Lung (tissue), 12 donors: ENCODE measurements around the gene EML1. TPM values are rescaled to one million over a fixed set of nuclear protein-coding genes. Genes with fewer than 3 reads are reported as not detected.

Experiments used
- ATAC-seq: fragments of 200-7000 bp; cut with Tn5 transposase; one replicate; pipeline ENCODE4 v1.9.1; 2020; ENCODE audit warnings: moderate number of reproducible peaks; ENCODE audit not compliant: insufficient read depth, low FRiP score
- DNase-seq, 3 donors: peaks; one replicate each; pipeline ENCODE4 v3.0.0-alpha.2; 2013 to 2017
- H3K27ac ChIP-seq, 2 donors: one replicate each; pipeline ENCODE4 v1.5.1; 2013; ENCODE audit warnings: mild to moderate bottlenecking in 2 of 2, moderate library complexity in 2 of 2, control low read depth in 1 of 2, inconsistent platforms in 1 of 2, low read depth in 1 of 2, low read length in 1 of 2
- H3K27me3 ChIP-seq, 3 donors: one replicate each; pipeline ENCODE4 v1.5.1; 2013; ENCODE audit warnings: low read length in 2 of 3; ENCODE audit not compliant: control insufficient read depth in 3 of 3, insufficient read depth in 3 of 3
- H3K36me3 ChIP-seq, 4 donors: one replicate each; pipeline ENCODE4 v1.5.1; 2013; ENCODE audit warnings: low read length in 4 of 4, mild to moderate bottlenecking in 1 of 4, moderate library complexity in 1 of 4; ENCODE audit not compliant: control insufficient read depth in 4 of 4, insufficient read depth in 4 of 4
- H3K4me1 ChIP-seq, 5 donors: one replicate each; pipeline ENCODE4 v1.5.1; 2013; ENCODE audit warnings: low read length in 5 of 5, mild to moderate bottlenecking in 2 of 5, moderate library complexity in 1 of 5; ENCODE audit not compliant: control insufficient read depth in 5 of 5, insufficient read depth in 5 of 5
- H3K4me3 ChIP-seq: one replicate; pipeline ENCODE4 v1.5.1; 2013; ENCODE audit warnings: mild to moderate bottlenecking, control low read depth, moderate library complexity
- H3K9ac ChIP-seq, 2 donors: one replicate each; pipeline ENCODE4 v1.5.1; 2013; ENCODE audit warnings: low read length in 2 of 2, control low read depth in 1 of 2; ENCODE audit not compliant: insufficient read depth in 1 of 2
- H3K9me3 ChIP-seq, 4 donors: one replicate each; pipeline ENCODE4 v1.5.1; 2013; ENCODE audit warnings: low read length in 3 of 4, mild to moderate bottlenecking in 1 of 4, moderate library complexity in 1 of 4; ENCODE audit not compliant: control insufficient read depth in 4 of 4, insufficient read depth in 3 of 4
- WGBS, 2 donors: extraction: QIAGEN DNeasy Blood & Tissue Kit; methylation state at CpG; one replicate each; pipeline ENCODE4 v1.1.7; 2013; 5-methylcytosine and 5-hydroxymethylcytosine counted together
- polyA plus RNA-seq, 2 donors: library from polyadenylated mRNA; stranded (reverse); fragments of 200-250 nt; gene quantifications; one replicate each; pipeline ENCODE4 v1.2.1, GENCODE V29; 2013
- total RNA-seq, 2 donors: library from RNA; depleted of rRNA in 1 of 2; stranded (reverse); fragments of >200 nt in 1 of 2; gene quantifications; one replicate each; pipeline ENCODE4 v1.2.1, GENCODE V29; 2014 to 2021
- TF ChIP-seq, protein P1 (sequence below): IDR thresholded peaks from 2 replicates; pipeline ENCODE4 v1.5.1; 2012; ENCODE audit warnings: mild to moderate bottlenecking; ENCODE audit errors: control extremely low read depth, extremely low read depth
- donor health status: control.
- donor health status: control.
- donor health status: Bipolar disorder and iron deficiency.
- donor health status: healthy.
- donor health status: DM: yes; HTN: yes; CAD: no.

EML1 gene
- total and polyA plus RNA-seq, 4 donors: 6.7 to 88.0 (median 22.8) TPM

GRCh38 chr14:99781091-99781490 lies 12.1 kb upstream of the EML1 start:
- no peak for ATAC-seq
- H3K9me3 ChIP-seq: peaks cover 0 to 9% (median 0%) of the 10 kb centered on the region in 4 donors
- 70 to 75% methylated on average over 6 of the region's 6 CpGs for WGBS, 2 donors

DNA sequence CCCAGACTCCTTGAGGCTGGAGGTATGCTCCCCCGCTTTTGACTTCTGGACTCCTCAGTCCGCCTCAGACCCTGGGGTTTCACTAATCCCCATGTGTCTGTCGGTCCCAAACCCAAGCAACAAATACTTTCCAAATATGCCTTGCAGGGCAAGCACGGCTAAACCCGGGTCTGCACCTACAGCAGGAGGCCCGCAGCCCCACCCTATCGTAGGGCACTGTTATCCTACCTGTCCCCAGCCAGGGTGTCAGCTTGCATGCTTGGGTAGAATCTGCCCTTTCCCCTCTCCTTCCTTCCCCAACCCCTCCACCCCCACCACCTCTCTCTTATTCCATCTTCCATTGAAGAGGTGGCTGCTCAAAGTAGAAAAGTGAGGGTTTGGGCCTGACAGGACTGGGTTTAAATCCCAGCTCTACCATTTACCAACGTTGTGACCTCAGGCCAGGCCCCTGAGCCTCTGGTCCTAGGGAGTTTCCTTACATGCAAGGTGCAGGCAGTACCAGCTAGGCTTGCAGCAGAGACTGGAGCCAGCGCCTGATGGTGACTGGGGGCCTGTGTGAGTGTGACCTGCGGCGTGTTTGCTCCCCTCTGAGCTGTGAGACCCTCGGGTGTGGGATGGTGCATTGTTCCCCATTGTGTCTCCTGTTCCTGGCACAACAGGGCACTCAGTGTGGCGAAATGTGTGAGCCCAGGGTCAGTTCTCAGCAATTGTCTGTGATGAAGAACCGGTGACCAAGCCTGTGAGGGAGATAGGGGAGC lies 11.2 kb upstream of the EML1 start:
- TF ChIP-seq, protein P1, sequence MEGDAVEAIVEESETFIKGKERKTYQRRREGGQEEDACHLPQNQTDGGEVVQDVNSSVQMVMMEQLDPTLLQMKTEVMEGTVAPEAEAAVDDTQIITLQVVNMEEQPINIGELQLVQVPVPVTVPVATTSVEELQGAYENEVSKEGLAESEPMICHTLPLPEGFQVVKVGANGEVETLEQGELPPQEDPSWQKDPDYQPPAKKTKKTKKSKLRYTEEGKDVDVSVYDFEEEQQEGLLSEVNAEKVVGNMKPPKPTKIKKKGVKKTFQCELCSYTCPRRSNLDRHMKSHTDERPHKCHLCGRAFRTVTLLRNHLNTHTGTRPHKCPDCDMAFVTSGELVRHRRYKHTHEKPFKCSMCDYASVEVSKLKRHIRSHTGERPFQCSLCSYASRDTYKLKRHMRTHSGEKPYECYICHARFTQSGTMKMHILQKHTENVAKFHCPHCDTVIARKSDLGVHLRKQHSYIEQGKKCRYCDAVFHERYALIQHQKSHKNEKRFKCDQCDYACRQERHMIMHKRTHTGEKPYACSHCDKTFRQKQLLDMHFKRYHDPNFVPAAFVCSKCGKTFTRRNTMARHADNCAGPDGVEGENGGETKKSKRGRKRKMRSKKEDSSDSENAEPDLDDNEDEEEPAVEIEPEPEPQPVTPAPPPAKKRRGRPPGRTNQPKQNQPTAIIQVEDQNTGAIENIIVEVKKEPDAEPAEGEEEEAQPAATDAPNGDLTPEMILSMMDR: no peak
- 88 to 91% methylated on average over 14 of the region's 14 CpGs for WGBS, 2 donors
- DNase-seq: no peak
- Histone ChIP-seq H3K9me3 (peaks cover 0 to 9% (median 0%) of the 10 kb centered on the region in 4 donors), H3K9ac (no peak overlapping the region), H3K4me3 (no peak overlapping the region), H3K4me1 (peaks cover 0 to 7% (median 0%) of the 10 kb centered on the region in 5 donors), H3K27ac (no peak overlapping the region), H3K36me3 (no peaks in the 10 kb centered on the region), H3K27me3 (no peaks in the 10 kb centered on the region)
- ATAC-seq: no peak

More at GRCh38 chr14:99781091-99781490, 12.1 kb upstream of the EML1 start:
- peaks cover 0 to 7% (median 0%) of the 10 kb centered on the region in 5 donors for H3K4me1 ChIP-seq
- no peak overlapping the region for H3K9ac ChIP-seq
- no peaks in the 10 kb centered on the region for H3K27me3 ChIP-seq
- no peaks in the 10 kb centered on the region for H3K36me3 ChIP-seq
- H3K4me3 ChIP-seq: no peak overlapping the region
- no peak overlapping the region for H3K27ac ChIP-seq
- TF ChIP-seq, protein P1: no peak
- DNase-seq: no peak

DNA sequence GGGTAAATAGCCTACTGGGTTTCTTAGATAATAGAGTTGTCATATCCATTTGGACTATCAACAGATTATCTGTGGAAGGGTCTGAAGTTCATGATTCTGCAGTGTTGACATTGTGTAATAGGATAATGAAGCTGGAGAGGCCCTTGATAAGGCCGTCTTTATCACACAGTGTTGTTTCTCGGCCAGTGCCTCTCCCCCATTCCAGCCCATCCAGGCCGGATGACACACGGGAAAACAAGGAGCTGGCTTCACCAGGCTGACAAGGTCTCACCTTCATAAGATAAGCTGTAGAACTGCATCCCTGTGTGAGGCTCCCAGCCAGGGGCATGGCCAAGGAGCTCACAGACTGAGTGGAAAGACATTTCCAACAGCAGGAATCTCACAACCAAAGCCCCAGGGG lies 8.7 kb upstream of the EML1 start:
- TF ChIP-seq, protein P1: no peak
- WGBS, 2 donors: 68 to 91% methylated on average over 4 of the region's 4 CpGs
- Histone ChIP-seq H3K4me3 (no peak overlapping the region), H3K4me1 (peaks cover 0 to 7% (median 0%) of the 10 kb centered on the region in 5 donors), H3K27ac (no peak overlapping the region), H3K9me3 (no peaks in the 10 kb centered on the region), H3K36me3 (no peaks in the 10 kb centered on the region), H3K27me3 (no peaks in the 10 kb centered on the region), H3K9ac (no peak overlapping the region)
- ATAC-seq: no peak
- no peak for DNase-seq

DNA sequence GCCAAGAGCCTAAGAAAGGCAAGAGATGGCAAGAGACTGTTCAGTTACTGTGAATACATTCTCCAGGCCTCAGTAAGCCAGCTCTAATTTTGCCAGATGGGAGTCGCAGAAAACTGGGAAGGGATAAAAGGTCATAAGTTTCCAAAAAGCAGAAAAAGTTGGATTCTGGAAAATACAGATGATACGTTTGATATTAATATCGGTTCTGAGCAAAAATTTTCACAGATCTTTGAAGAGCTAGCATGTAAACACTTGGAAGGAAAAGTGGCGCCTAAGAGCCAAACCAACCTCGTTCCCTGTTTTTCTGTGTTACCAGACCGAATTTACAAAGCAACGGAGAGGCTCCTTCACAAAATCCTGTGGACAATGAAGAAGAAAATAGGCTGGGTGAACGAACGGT lies 7.8 kb upstream of the EML1 start:
- Histone ChIP-seq H3K27ac (no peak overlapping the region), H3K27me3 (no peaks in the 10 kb centered on the region), H3K36me3 (no peaks in the 10 kb centered on the region), H3K4me1 (peaks cover 0 to 7% (median 0%) of the 10 kb centered on the region in 5 donors), H3K9me3 (no peaks in the 10 kb centered on the region), H3K9ac (no peak overlapping the region), H3K4me3 (no peak overlapping the region)
- ATAC-seq (no peak), DNase-seq (no peak)
- 77 to 86% methylated on average over 9 of the region's 9 CpGs for WGBS, 2 donors
- TF ChIP-seq, protein P1: no peak
